OCI-LY7 (cell line): ENCODE measurements around the gene INTS11. TPM values are rescaled to one million over a fixed set of nuclear protein-coding genes. Genes with fewer than 3 reads are reported as not detected.

Experiments
- BruUV-seq: library from RNA; stranded (reverse); fragments of 400-500 nt; replicated peaks from 2 replicates; lab custom pipeline; 2021; lab: Mats Ljungman, UMichigan
- CTCF ChIA-PET: fragments of 300-600 bp; sonication (Branson Sonifier 250); formaldehyde crosslinking; loops from one replicate; lab custom pipeline; 2022; ENCODE audit warnings: antibody characterized with exemption; ENCODE audit not compliant: unreplicated experiment; lab: Charles Lee
- POLR2A ChIA-PET: fragments of 300-600 bp; sonication (Branson Sonifier 250); formaldehyde crosslinking; loops from one replicate; lab custom pipeline; 2022; ENCODE audit warnings: antibody characterized with exemption; lab: Charles Lee
- DNase-seq: peaks from one replicate; pipeline ENCODE4 v3.0.0-alpha.2; 2015; ENCODE audit warnings: low spot score
- H2AFZ ChIP-seq: fragments of 200-600 bp; sonication (generic), shearing (Covaris generic); 2 replicates; pipeline ENCODE4 v1.6.1; 2014; ENCODE audit warnings: mild to moderate bottlenecking, antibody characterized with exemption, low read length, moderate library complexity
- H3K27ac ChIP-seq: fragments of 200-600 bp; sonication (generic); 2 replicates; pipeline ENCODE4 v1.5.1; 2014; ENCODE audit warnings: mixed run types, low read depth, mild to moderate bottlenecking, moderate library complexity, low read length, inconsistent platforms; ENCODE audit not compliant: poor library complexity, severe bottlenecking
- H3K36me3 ChIP-seq: fragments of 200-600 bp; sonication (generic); 2 replicates; pipeline ENCODE4 v1.6.1; 2014; ENCODE audit warnings: mild to moderate bottlenecking, antibody characterized with exemption, low read length, moderate library complexity, mixed read lengths; ENCODE audit not compliant: insufficient read depth
- H3K4me1 ChIP-seq: fragments of 200-600 bp; sonication (generic); 2 replicates; pipeline ENCODE4 v1.5.1; 2014; ENCODE audit warnings: mild to moderate bottlenecking, low read length; ENCODE audit not compliant: insufficient read depth, poor library complexity, severe bottlenecking
- H3K4me2 ChIP-seq: fragments of 200-600 bp; sonication (generic); 2 replicates; pipeline ENCODE4 v1.6.1; 2014; ENCODE audit warnings: mild to moderate bottlenecking, low read length
- H3K4me3 ChIP-seq: fragments of 200-600 bp; sonication (generic); 2 replicates; pipeline ENCODE4 v1.5.1; 2014; ENCODE audit warnings: mild to moderate bottlenecking, low read depth, low read length; ENCODE audit not compliant: poor library complexity, severe bottlenecking
- H3K79me2 ChIP-seq: fragments of 200-600 bp; sonication (generic); 2 replicates; pipeline ENCODE4 v1.6.1; 2016; ENCODE audit warnings: low read depth, mild to moderate bottlenecking, low read length, moderate library complexity, mixed read lengths; ENCODE audit not compliant: insufficient read depth
- H3K9me2 ChIP-seq: fragments of 200-600 bp; sonication (generic); 2 replicates; pipeline ENCODE4 v1.6.1; 2016; ENCODE audit warnings: mild to moderate bottlenecking, low read length, mixed read lengths; ENCODE audit not compliant: insufficient read depth
- H3K9me3 ChIP-seq: fragments of 200-600 bp; sonication (generic); 2 replicates; pipeline ENCODE4 v1.6.1; 2014; ENCODE audit warnings: mild to moderate bottlenecking, mixed run types, low read length, mixed read lengths
- H4K20me1 ChIP-seq: fragments of 200-600 bp; sonication (generic); 2 replicates; pipeline ENCODE4 v1.6.1; 2014; ENCODE audit warnings: mild to moderate bottlenecking, antibody characterized with exemption, low read length, moderate library complexity, mixed read lengths; ENCODE audit not compliant: insufficient read depth
- EZH2phosphoT487 ChIP-seq: fragments of 200-600 bp; sonication (generic); IDR thresholded peaks from 2 replicates; pipeline ENCODE4 v1.6.1; 2018; ENCODE audit warnings: low read depth, borderline replicate concordance, mild to moderate bottlenecking, mixed run types, antibody characterized with exemption, low read length, moderate library complexity, mixed read lengths
- intact Hi-C: fragments of 100-400 bp; cut with micrococcal nuclease; formaldehyde crosslinking; loops from one replicate; pipeline ENCODE4 v1.10.0; 2022; ENCODE audit not compliant: unreplicated experiment
- total RNA-seq, 2 experiments: library from RNA; depleted of rRNA in 1 of 2; stranded (reverse); fragments of >200 nt in 1 of 2; shearing (Covaris generic) in 1 of 2; gene quantifications; 2 replicates each; pipeline ENCODE4 v1.2.3, GENCODE V29; 2014 to 2022
- TF ChIP-seq, protein P1 (sequence below): fragments of 200-600 bp; sonication (generic); conservative IDR thresholded peaks from 2 replicates; pipeline ENCODE4 v1.5.1; 2014; ENCODE audit warnings: mild to moderate bottlenecking, antibody characterized with exemption, low read length, moderate library complexity, mixed read lengths

Gene INTS11
- total RNA-seq, 2 experiments from 2014 or later, result 142 to 146 TPM

DNA sequence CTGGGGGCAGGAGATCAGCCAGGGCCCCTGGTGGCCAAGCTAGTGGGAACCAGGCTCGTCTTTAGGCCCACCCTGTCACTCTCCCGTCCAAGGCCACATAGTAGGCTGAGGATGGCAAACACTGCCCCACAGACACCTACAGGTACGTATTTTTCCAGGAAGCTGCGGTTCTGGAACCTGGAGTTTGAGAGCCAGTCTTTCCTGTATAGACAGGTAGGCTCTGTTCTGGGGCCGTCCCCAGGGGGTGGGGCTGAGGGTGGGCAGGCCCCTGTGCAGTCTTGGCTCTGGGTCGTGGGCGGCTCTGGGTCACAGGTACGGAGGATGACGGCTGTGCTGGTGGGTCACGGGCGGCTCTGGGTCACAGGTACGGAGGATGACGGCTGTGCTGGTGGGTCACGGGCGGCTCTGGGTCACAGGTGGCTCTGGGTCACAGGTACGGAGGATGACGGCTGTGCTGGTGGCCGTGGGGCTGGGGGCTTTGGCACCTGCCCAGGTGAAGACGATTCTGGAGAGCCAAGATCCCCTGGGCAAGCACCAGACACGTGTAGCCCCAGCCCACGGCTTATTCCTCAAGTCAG, 13.9 kb downstream of the INTS11 start:
- POLR2A ChIA-PET, result no interaction called here
- peak overlapping the region; percentile 89 for H3K4me2 ChIP-seq
- no TSS peak for BruUV-seq

DNA sequence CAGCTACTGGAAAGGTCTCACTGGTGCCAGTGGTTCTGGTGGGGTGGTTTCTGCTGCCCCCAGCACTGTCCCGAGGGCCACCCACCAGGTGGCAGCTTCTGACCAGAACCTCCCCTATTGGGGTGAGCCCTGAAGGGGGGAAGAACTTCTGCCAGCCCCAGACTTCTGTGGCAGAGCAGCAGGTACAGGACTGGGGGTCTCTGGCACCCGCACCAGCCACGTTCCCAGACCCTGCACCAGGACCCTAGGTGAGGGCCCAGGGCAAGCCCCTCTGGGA, 14.4 kb downstream of the INTS11 start:
- ChIA-PET CTCF (no interaction called here), POLR2A (no interaction called here)
- H3K79me2 ChIP-seq, result no peaks in the 10 kb centered on the region; the same call in 1 of the 2 replicates
- no TSS peak for BruUV-seq
- intact Hi-C loops, result no loop called here
- H3K9me2 ChIP-seq, result no peaks in the 10 kb centered on the region
- no peak overlapping the region for H3K27ac ChIP-seq
- H2AFZ ChIP-seq, result no peak overlapping the region
- H3K4me1 ChIP-seq, result peaks cover 31% of the 10 kb centered on the region
- no peaks in the 10 kb centered on the region for H3K9me3 ChIP-seq
- DNase-seq, result no peak
- H3K36me3 ChIP-seq, result peaks cover 56% of the 10 kb centered on the region
- H4K20me1 ChIP-seq, result peaks cover 5% of the 10 kb centered on the region; the same call in 1 of the 2 replicates
- TF ChIP-seq, protein P1, sequence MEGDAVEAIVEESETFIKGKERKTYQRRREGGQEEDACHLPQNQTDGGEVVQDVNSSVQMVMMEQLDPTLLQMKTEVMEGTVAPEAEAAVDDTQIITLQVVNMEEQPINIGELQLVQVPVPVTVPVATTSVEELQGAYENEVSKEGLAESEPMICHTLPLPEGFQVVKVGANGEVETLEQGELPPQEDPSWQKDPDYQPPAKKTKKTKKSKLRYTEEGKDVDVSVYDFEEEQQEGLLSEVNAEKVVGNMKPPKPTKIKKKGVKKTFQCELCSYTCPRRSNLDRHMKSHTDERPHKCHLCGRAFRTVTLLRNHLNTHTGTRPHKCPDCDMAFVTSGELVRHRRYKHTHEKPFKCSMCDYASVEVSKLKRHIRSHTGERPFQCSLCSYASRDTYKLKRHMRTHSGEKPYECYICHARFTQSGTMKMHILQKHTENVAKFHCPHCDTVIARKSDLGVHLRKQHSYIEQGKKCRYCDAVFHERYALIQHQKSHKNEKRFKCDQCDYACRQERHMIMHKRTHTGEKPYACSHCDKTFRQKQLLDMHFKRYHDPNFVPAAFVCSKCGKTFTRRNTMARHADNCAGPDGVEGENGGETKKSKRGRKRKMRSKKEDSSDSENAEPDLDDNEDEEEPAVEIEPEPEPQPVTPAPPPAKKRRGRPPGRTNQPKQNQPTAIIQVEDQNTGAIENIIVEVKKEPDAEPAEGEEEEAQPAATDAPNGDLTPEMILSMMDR, result no peak
- TF ChIP-seq EZH2phosphoT487, result no peak
- peak overlapping the region; percentile 89 for H3K4me2 ChIP-seq
- H3K4me3 ChIP-seq, result peak overlapping the region; percentile 90

More for the DNA sequence above, 13.9 kb downstream of the INTS11 start:
- no peak for DNase-seq
- Histone ChIP-seq H3K36me3 (peaks cover 59% of the 10 kb centered on the region), H3K79me2 (no peaks in the 10 kb centered on the region; the same call in 1 of the 2 replicates), H3K9me2 (no peaks in the 10 kb centered on the region), H2AFZ (no peak overlapping the region), H3K4me3 (peak overlapping the region; percentile 90), H4K20me1 (peaks cover 5% of the 10 kb centered on the region; the same call in 1 of the 2 replicates), H3K4me1 (peaks cover 26% of the 10 kb centered on the region), H3K9me3 (no peaks in the 10 kb centered on the region), H3K27ac (no peak overlapping the region)
- intact Hi-C loops, result no loop called here
- CTCF ChIA-PET, result no interaction called here
- no peak for TF ChIP-seq EZH2phosphoT487
- TF ChIP-seq, protein P1, result no peak
